Measurements from ENCODE around the gene ADRM1. TPM values are rescaled to one million over a fixed set of nuclear protein-coding genes. Genes with fewer than 3 reads are reported as not detected.

The ADRM1 gene
- total RNA-seq, 2 experiments from 2014 or later = 110 to 115 TPM

DNA sequence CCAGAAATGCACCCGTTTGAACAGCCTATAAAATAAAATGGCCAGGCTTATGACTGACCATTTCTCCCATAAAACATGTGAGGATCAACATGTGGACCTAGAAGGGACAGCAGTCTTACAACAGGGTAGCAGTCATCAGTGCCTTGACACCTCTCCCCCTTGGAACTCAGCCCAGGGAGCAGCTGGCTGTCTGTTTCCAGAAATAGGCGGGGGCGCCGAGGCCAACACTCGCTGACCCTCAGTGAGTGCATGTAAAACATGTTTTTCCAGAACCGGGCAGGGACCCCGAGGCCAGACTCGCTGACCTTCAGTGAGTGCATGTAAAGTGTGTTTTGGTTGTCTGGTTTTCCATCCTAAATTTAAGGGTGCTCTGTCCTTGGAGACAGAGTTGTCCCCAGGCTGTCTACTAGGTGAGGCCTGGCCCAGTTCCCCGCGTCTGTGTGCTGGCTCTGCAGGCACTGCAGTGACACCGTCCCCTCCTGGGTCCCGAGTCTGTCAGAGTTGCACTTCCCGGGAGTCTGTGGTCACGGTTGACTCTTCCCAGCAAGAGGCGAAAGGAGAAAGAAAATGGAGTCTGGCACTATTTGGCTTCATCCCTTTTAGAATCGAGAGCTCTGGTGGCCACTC lies 19.8 kb upstream of the ADRM1 start:
- peaks cover 8% of the 10 kb centered on the region for H3K36me3 Mint-ChIP-seq (ENCODE audit: low read depth)
- DNase-seq (no peak), ATAC-seq (no peak)
- TF ChIP-seq, protein P1, sequence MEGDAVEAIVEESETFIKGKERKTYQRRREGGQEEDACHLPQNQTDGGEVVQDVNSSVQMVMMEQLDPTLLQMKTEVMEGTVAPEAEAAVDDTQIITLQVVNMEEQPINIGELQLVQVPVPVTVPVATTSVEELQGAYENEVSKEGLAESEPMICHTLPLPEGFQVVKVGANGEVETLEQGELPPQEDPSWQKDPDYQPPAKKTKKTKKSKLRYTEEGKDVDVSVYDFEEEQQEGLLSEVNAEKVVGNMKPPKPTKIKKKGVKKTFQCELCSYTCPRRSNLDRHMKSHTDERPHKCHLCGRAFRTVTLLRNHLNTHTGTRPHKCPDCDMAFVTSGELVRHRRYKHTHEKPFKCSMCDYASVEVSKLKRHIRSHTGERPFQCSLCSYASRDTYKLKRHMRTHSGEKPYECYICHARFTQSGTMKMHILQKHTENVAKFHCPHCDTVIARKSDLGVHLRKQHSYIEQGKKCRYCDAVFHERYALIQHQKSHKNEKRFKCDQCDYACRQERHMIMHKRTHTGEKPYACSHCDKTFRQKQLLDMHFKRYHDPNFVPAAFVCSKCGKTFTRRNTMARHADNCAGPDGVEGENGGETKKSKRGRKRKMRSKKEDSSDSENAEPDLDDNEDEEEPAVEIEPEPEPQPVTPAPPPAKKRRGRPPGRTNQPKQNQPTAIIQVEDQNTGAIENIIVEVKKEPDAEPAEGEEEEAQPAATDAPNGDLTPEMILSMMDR (IDR thresholded peaks at IDR 0.05) = no peak
- H3K9me3 Mint-ChIP-seq = no peaks in the 10 kb centered on the region
- ChIA-PET POLR2A (interaction anchor here (0.6 kb wide), 1 partner anchor 291 kb away, joined by 6 read pairs; no protein-coding TSS in a partner anchor), CTCF (no interaction called here)
- no peak overlapping the region for H3K4me3 Mint-ChIP-seq
- H3K27ac Mint-ChIP-seq = no peak overlapping the region
- H3K4me1 Mint-ChIP-seq (ENCODE audit: low read depth) = no peaks in the 10 kb centered on the region
- intact Hi-C loops (cut with micrococcal nuclease) = no loop called here
- H3K27me3 Mint-ChIP-seq = no peaks in the 10 kb centered on the region

DNA sequence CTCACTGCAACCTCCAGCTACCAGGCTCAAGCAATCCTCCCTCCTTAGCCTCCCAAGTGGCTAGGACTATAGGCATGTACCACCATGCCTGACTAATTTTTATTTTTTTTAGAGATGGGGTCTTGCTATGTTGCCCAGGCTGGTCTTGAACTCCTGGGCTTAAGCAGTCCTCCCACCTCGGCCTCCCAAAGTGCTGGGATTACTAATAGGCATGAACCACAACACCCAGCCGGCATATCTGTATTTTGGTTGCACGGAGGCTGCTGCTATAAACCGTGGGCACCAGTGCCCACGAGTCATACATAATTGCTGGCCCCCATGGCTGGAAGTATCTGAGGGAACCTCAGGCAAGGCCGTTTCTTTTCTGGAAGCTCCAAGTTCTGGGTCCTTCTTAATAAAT lies 18.3 kb upstream of the ADRM1 start:
- ChIA-PET POLR2A (no interaction called here), CTCF (interaction anchor here (1.2 kb wide), 1 partner anchor 16 kb away, joined by 3 read pairs; no protein-coding TSS in a partner anchor)
- TF ChIP-seq, protein P1 (IDR thresholded peaks at IDR 0.05) = no peak
- Mint-ChIP-seq H3K4me3 (no peak overlapping the region), H3K27ac (no peak overlapping the region), H3K36me3 (ENCODE audit: low read depth) (peaks cover 3% of the 10 kb centered on the region), H3K4me1 (ENCODE audit: low read depth) (no peaks in the 10 kb centered on the region), H3K9me3 (no peaks in the 10 kb centered on the region), H3K27me3 (no peaks in the 10 kb centered on the region)
- no peak for DNase-seq
- no peak for ATAC-seq
- intact Hi-C loops (cut with micrococcal nuclease) = no loop called here

DNA sequence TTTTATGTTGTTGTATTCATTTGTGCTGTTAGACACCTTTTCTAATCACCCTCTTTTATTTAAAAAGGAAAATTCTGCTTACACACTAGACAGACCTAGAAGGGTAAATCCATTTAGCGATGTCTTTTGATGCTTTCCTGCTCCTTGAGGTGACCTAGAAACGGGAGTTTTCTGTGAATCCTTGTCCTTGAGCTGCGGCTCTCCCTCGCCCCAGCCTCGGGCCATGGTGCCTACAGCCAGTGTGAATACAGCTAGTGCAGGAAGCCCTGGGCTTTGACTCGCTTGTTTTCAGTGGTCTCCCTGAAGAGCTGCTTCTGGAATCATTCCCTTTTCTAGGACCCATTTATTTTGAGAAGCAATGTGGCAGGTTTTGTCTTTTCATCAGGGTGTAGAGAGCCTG lies 17.6 kb upstream of the ADRM1 start:
- CTCF ChIA-PET = interaction anchor here (1.2 kb wide), 1 partner anchor 16 kb away, joined by 3 read pairs; no protein-coding TSS in a partner anchor

DNA sequence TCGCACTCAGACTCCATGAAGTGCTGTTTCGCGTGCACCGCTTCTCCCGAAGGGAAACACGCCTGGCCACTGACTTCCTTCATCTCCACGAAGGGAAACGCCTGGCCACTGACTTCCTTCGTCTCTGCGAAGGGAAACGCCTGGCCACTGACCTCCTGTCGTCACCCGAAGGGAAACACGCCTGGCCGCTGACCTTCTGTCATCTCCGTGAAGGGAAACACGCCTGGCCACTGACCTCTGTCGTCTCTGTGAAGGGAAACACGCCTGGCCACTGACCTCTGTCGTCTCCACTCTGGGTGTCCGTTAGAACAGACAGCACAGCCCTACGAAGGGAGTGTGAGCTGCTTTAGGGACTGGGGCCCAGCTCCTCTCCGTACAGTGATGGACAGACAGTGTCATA lies 17.1 kb upstream of the ADRM1 start:
- Mint-ChIP-seq H3K27me3 (no peaks in the 10 kb centered on the region), H3K4me1 (ENCODE audit: low read depth) (no peaks in the 10 kb centered on the region), H3K36me3 (ENCODE audit: low read depth) (no peaks in the 10 kb centered on the region), H3K9me3 (no peaks in the 10 kb centered on the region), H3K27ac (no peak overlapping the region), H3K4me3 (no peak overlapping the region)
- ChIA-PET CTCF (interaction anchor here (1.2 kb wide), 1 partner anchor 15 kb away, joined by 3 read pairs; no protein-coding TSS in a partner anchor), POLR2A (no interaction called here)
- ATAC-seq = no peak
- DNase-seq = no peak
- TF ChIP-seq, protein P1 (IDR thresholded peaks at IDR 0.05) = no peak
- intact Hi-C loops (cut with micrococcal nuclease) = no loop called here

More for the DNA sequence above, 17.6 kb upstream of the ADRM1 start:
- intact Hi-C loops (cut with micrococcal nuclease) = no loop called here
- TF ChIP-seq, protein P1 (IDR thresholded peaks at IDR 0.05) = no peak
- H3K4me3 Mint-ChIP-seq = no peak overlapping the region
- no peak overlapping the region for H3K27ac Mint-ChIP-seq
- no peaks in the 10 kb centered on the region for H3K27me3 Mint-ChIP-seq
- DNase-seq (no peak), ATAC-seq (no peak)
- no peaks in the 10 kb centered on the region for H3K36me3 Mint-ChIP-seq (ENCODE audit: low read depth)
- H3K4me1 Mint-ChIP-seq (ENCODE audit: low read depth) = no peaks in the 10 kb centered on the region
- POLR2A ChIA-PET = no interaction called here
- H3K9me3 Mint-ChIP-seq = no peaks in the 10 kb centered on the region

DNA sequence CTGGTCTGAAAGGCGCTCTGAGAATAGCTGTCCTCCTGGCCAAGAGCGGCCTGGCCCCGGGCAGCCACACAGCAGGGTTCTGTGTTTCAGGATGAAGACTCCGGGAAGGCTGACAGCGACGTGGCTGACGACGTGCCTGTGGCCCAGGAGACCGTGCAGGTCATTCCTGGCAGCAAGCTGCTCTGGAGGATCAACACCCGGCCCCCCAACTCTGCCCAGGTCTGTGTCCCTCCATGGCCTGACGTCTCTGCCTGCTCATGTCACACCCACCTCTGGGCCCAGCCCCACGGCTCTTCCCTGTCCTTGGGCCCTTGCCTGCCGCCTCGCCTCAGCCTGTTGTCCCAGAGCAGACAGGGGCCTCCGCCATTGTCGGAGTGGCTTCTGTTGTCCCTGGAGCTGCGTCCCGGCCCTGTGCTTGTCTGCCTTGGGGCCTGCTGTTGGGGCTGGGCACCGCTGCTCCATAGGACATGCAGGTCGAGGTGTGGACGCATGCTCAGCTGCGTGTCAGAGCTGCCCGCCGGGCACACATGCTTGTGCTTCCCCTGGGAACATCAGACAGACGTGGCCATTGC lies 16.2 kb upstream of the ADRM1 start:
- Mint-ChIP-seq H3K27me3 (no peaks in the 10 kb centered on the region), H3K27ac (no peak overlapping the region), H3K4me3 (no peak overlapping the region), H3K36me3 (ENCODE audit: low read depth) (no peaks in the 10 kb centered on the region), H3K4me1 (ENCODE audit: low read depth) (no peaks in the 10 kb centered on the region), H3K9me3 (no peaks in the 10 kb centered on the region)
- intact Hi-C loops (cut with micrococcal nuclease) = no loop called here
- TF ChIP-seq, protein P1 (IDR thresholded peaks at IDR 0.05) = no peak
- POLR2A ChIA-PET = no interaction called here
- CTCF ChIA-PET = no interaction called here
- no peak for ATAC-seq
- no peak for DNase-seq
